ENCODE measurements around the gene FBXL16. TPM values are rescaled to one million over a fixed set of nuclear protein-coding genes. Genes with fewer than 3 reads are reported as not detected.

Gene FBXL16
- total and polyA plus RNA-seq, 9 of the 15 experiments (the other 6 are each of a cell fraction or from before 2014, with no cell fraction given): 0.21 to 8.2 (median 1.7) TPM

GRCh38 chr16:681746-682427 lies 23.7 kb downstream of the FBXL16 start (continued):
- 0 out of 4 replicates have a peak, but pooled peaks of 1 of the 2 experiments have one; percentile 6 for TF ChIP-seq TEAD1 (CRISPR knock-in tag; IDR thresholded peaks at IDR 0.05)
- 0 out of 4 replicates have a peak, but pooled peaks of 1 of the 2 experiments have one; percentile 26 for TF ChIP-seq MAZ (CRISPR knock-in tag; conservative IDR thresholded peaks at IDR 0.05 in 1 of 2, IDR thresholded peaks at IDR 0.05 in 1 of 2)
- peak; percentile 42; the same call in 1 of the 2 replicates for TF ChIP-seq ETS1 (conservative IDR thresholded peaks at IDR 0.05; ENCODE audit: control insufficient read depth, low read depth, low read length)
- TF ChIP-seq ZNF436 (CRISPR knock-in tag; IDR thresholded peaks at IDR 0.05): no peak
- TF ChIP-seq POLR2G (IDR thresholded peaks at IDR 0.05; ENCODE audit: low read depth, low read length): peak; percentile 10; the same call in 1 of the 2 replicates
- TF ChIP-seq MAX (CRISPR knock-in tag; IDR thresholded peaks at IDR 0.05): peak; percentile 93
- TF ChIP-seq MNT (conservative IDR thresholded peaks at IDR 0.05): peak; percentile 91 to 94
- peak; percentile 78 for TF ChIP-seq CXXC5 (CRISPR knock-in tag; IDR thresholded peaks at IDR 0.05)
- peak; percentile 90 for TF ChIP-seq MYC (IDR thresholded peaks at IDR 0.05; ENCODE audit: low read depth, low read length)
- TF ChIP-seq MYC (CRISPR knock-in tag; IDR thresholded peaks at IDR 0.05; ENCODE audit: borderline replicate concordance, low read depth): no peak
- TF ChIP-seq CBX3 (IDR thresholded peaks at IDR 0.05; ENCODE audit: borderline replicate concordance in 1 of 2, low read length in 2 of 2): peak in 1 of 2 experiments; percentile 80; a peak in 1 of 3 replicates
- TF ChIP-seq TEAD4 (IDR thresholded peaks at IDR 0.05; ENCODE audit: low read length): peak; percentile 22; the same call in 1 of the 2 replicates
- no peak for TF ChIP-seq TEAD4 (CRISPR knock-in tag; IDR thresholded peaks at IDR 0.05; ENCODE audit: borderline replicate concordance)
- TF ChIP-seq DACH1 (IDR thresholded peaks at IDR 0.05; ENCODE audit: partially characterized antibody): peak; percentile 26
- TF ChIP-seq ZC3H11A (IDR thresholded peaks at IDR 0.05; ENCODE audit: low read depth, low read length): no peak
- TF ChIP-seq POLR2A (conservative IDR thresholded peaks at IDR 0.05): peak; percentile 19; the same call in 1 of the 2 replicates
- TF ChIP-seq YY1 (IDR thresholded peaks at IDR 0.05; ENCODE audit: borderline replicate concordance in 1 of 3, control insufficient read depth in 1 of 3, extremely low read depth in 1 of 3, insufficient read depth in 3 of 3, insufficient read length in 1 of 3, insufficient replicate concordance in 2 of 3, low read depth in 1 of 3, low read length in 2 of 3): peak in 1 of 3 experiments; percentile 5
- TF ChIP-seq MED1 (CRISPR knock-in tag; IDR thresholded peaks at IDR 0.05; ENCODE audit: borderline replicate concordance): no peak
- peak; percentile 42 for TF ChIP-seq FOXP1 (CRISPR knock-in tag; IDR thresholded peaks at IDR 0.05)
- TF ChIP-seq MITF (IDR thresholded peaks at IDR 0.05): no peak
- peak; percentile 68; the same call in 1 of the 2 replicates for TF ChIP-seq EP400 (IDR thresholded peaks at IDR 0.05)
- peak; percentile 98 for TF ChIP-seq NFIC (IDR thresholded peaks at IDR 0.05)
- no peak for TF ChIP-seq BRCA1 (IDR thresholded peaks at IDR 0.05)
- TF ChIP-seq BRCA1 (CRISPR knock-in tag; IDR thresholded peaks at IDR 0.05): 0 out of 2 replicates have a peak, but pooled peaks have one; percentile 66

All from K562 (cell line).